ENCODE data around the gene IGSF10. TPM values are rescaled to one million over a fixed set of nuclear protein-coding genes. Genes with fewer than 3 reads are reported as not detected.

IGSF10 gene
- total and polyA plus RNA-seq, 4 experiments from 2014 or later = not detected

- H3K9me3 Mint-ChIP-seq = no peaks in the 10 kb centered on the region
- ChIA-PET POLR2A (ENCODE audit: partially characterized antibody) (no interaction called here), CTCF (ENCODE audit: partially characterized antibody) (interaction anchor here (0.7 kb wide), 1 partner anchor 894 kb away, joined by 3 read pairs; no protein-coding TSS in a partner anchor)
- Histone ChIP-seq H3K9me3 (ENCODE audit: control insufficient read depth in 1 of 2, low read length in 2 of 2) (no peaks in the 10 kb centered on the region), H3K27ac (ENCODE audit: low read depth, low read length) (no peak overlapping the region), H3K27me3 (ENCODE audit: insufficient read depth, low read length) (no peaks in the 10 kb centered on the region), H3K4me3 (ENCODE audit: low read length in 2 of 2) (no peak overlapping the region), H3K4me1 (ENCODE audit: insufficient read depth, low read length) (no peaks in the 10 kb centered on the region), H3K36me3 (ENCODE audit: insufficient read depth, low read length) (no peaks in the 10 kb centered on the region)
- no peaks in the 10 kb centered on the region for H3K36me3 Mint-ChIP-seq
- intact Hi-C loops (cut with micrococcal nuclease) = no loop called here
- DNase-seq = no peak
- peaks cover 2% of the 10 kb centered on the region in 2 donors for H3K27me3 Mint-ChIP-seq
- H3K27ac Mint-ChIP-seq = no peak overlapping the region
- no peak overlapping the region for H3K4me3 Mint-ChIP-seq
- H3K4me1 Mint-ChIP-seq = no peaks in the 10 kb centered on the region
These were observed 37.8 kb downstream of the IGSF10 start for GRCh38 chr3:151423091-151423490.

GRCh38 chr3:151421938-151422337, 38.9 kb downstream of the IGSF10 start:
- H3K4me3 ChIP-seq (ENCODE audit: low read length in 2 of 2) = no peak overlapping the region
- CTCF ChIA-PET (ENCODE audit: partially characterized antibody) = interaction anchor here (1.0 kb wide), 1 partner anchor 11 kb away, joined by 3 read pairs; no protein-coding TSS in a partner anchor

DNA sequence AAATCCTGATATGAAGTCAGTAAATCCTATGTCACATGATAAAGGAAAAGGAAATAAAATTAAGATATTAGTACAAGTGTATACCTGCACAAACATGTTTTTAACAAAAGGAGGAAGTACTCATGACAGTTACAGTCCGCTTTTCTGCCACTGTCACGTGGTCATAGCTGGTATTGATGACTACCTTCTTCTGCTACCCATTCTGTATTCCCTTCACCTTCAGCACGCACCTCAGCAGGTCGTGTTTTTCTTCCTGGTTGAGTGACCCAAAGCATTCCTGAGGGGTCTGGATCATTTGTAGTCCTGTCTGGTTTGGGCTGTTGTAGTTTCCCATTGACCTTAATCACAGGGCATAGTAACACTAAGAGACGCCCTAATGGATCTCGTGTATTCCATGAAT, 41.1 kb downstream of the IGSF10 start:
- H3K27me3 Mint-ChIP-seq = peaks cover under 1 to 5% of the 10 kb centered on the region in 2 donors
- intact Hi-C loops (cut with micrococcal nuclease) = no loop called here
- H3K27ac Mint-ChIP-seq = no peak overlapping the region
- H3K27me3 ChIP-seq (ENCODE audit: insufficient read depth, low read length) = no peaks in the 10 kb centered on the region
- no peaks in the 10 kb centered on the region for H3K36me3 ChIP-seq (ENCODE audit: insufficient read depth, low read length)
- ChIA-PET POLR2A (ENCODE audit: partially characterized antibody) (no interaction called here), CTCF (ENCODE audit: partially characterized antibody) (no interaction called here)
- no peak overlapping the region for H3K4me3 Mint-ChIP-seq
- H3K9me3 ChIP-seq (ENCODE audit: control insufficient read depth in 1 of 2, low read length in 2 of 2) = no peaks in the 10 kb centered on the region
- no peak for DNase-seq
- H3K4me1 Mint-ChIP-seq = no peaks in the 10 kb centered on the region
- H3K9me3 Mint-ChIP-seq = no peaks in the 10 kb centered on the region
- H3K4me3 ChIP-seq (ENCODE audit: low read length in 2 of 2) = no peak overlapping the region
- H3K27ac ChIP-seq (ENCODE audit: low read depth, low read length) = no peak overlapping the region
- no peaks in the 10 kb centered on the region for H3K36me3 Mint-ChIP-seq
- H3K4me1 ChIP-seq (ENCODE audit: insufficient read depth, low read length) = no peaks in the 10 kb centered on the region

More at GRCh38 chr3:151421938-151422337, 38.9 kb downstream of the IGSF10 start:
- POLR2A ChIA-PET (ENCODE audit: partially characterized antibody) = no interaction called here
- Mint-ChIP-seq H3K36me3 (no peaks in the 10 kb centered on the region), H3K4me3 (no peak overlapping the region), H3K4me1 (no peaks in the 10 kb centered on the region), H3K9me3 (no peaks in the 10 kb centered on the region), H3K27me3 (peaks cover 2% of the 10 kb centered on the region in 2 donors), H3K27ac (no peak overlapping the region)
- H3K27ac ChIP-seq (ENCODE audit: low read depth, low read length) = no peak overlapping the region
- no peak for DNase-seq
- no peaks in the 10 kb centered on the region for H3K9me3 ChIP-seq (ENCODE audit: control insufficient read depth in 1 of 2, low read length in 2 of 2)
- no peaks in the 10 kb centered on the region for H3K36me3 ChIP-seq (ENCODE audit: insufficient read depth, low read length)
- intact Hi-C loops (cut with micrococcal nuclease) = no loop called here
- no peaks in the 10 kb centered on the region for H3K4me1 ChIP-seq (ENCODE audit: insufficient read depth, low read length)
- no peaks in the 10 kb centered on the region for H3K27me3 ChIP-seq (ENCODE audit: insufficient read depth, low read length)

DNA sequence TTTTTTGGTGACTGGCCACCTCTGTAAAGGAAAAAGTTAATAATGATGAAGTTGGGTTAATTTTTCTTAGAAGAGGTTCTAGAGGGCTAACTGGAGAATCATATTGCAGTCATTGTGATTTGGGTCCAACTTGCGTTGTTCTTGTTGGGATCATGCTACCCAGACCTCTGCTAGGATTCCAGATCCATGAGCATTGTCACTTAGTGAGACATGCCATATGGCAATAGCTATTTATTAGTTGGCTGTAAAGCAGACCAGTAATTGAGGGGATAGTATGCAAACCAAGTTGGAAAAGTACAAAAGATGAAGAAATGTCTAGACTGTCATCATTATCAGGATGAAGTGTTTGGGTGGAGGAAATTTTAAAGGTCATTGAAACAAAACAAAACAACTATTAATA, 45.6 kb downstream of the IGSF10 start:
- Histone ChIP-seq H3K4me3 (ENCODE audit: low read length in 2 of 2) (no peak overlapping the region), H3K4me1 (ENCODE audit: insufficient read depth, low read length) (no peaks in the 10 kb centered on the region), H3K27me3 (ENCODE audit: insufficient read depth, low read length) (no peaks in the 10 kb centered on the region), H3K27ac (ENCODE audit: low read depth, low read length) (no peak overlapping the region), H3K36me3 (ENCODE audit: insufficient read depth, low read length) (no peaks in the 10 kb centered on the region), H3K9me3 (ENCODE audit: control insufficient read depth in 1 of 2, low read length in 2 of 2) (no peaks in the 10 kb centered on the region)
- ChIA-PET CTCF (ENCODE audit: partially characterized antibody) (no interaction called here), POLR2A (ENCODE audit: partially characterized antibody) (no interaction called here)
- Mint-ChIP-seq H3K36me3 (no peaks in the 10 kb centered on the region), H3K4me1 (no peaks in the 10 kb centered on the region), H3K4me3 (no peak overlapping the region), H3K27me3 (peaks cover 2% of the 10 kb centered on the region in 2 donors), H3K27ac (no peak overlapping the region), H3K9me3 (peaks cover 0 to 6% (median 3%) of the 10 kb centered on the region in 8 donors)
- no peak for DNase-seq
- intact Hi-C loops (cut with micrococcal nuclease) = no loop called here

GRCh38 chr3:151412989-151413388, 47.9 kb downstream of the IGSF10 start:
- intact Hi-C loops (cut with micrococcal nuclease) = no loop called here
- Histone ChIP-seq H3K36me3 (ENCODE audit: insufficient read depth, low read length) (no peaks in the 10 kb centered on the region), H3K4me3 (ENCODE audit: low read length in 2 of 2) (no peak overlapping the region), H3K4me1 (ENCODE audit: insufficient read depth, low read length) (no peaks in the 10 kb centered on the region), H3K27me3 (ENCODE audit: insufficient read depth, low read length) (no peaks in the 10 kb centered on the region), H3K27ac (ENCODE audit: low read depth, low read length) (no peak overlapping the region), H3K9me3 (ENCODE audit: control insufficient read depth in 1 of 2, low read length in 2 of 2) (no peaks in the 10 kb centered on the region)
- Mint-ChIP-seq H3K9me3 (peaks cover 0 to 6% (median 3%) of the 10 kb centered on the region in 8 donors), H3K27ac (no peak overlapping the region), H3K4me3 (no peak overlapping the region), H3K27me3 (peaks cover 2% of the 10 kb centered on the region in 2 donors), H3K4me1 (no peaks in the 10 kb centered on the region), H3K36me3 (no peaks in the 10 kb centered on the region)
- DNase-seq = no peak
- ChIA-PET CTCF (ENCODE audit: partially characterized antibody) (no interaction called here), POLR2A (ENCODE audit: partially characterized antibody) (no interaction called here)

Other genes starting within 250 kb of the IGSF10 start
- gene P2RY14, start 182.5 kb downstream of the IGSF10 start, total RNA-seq = 1 to 10 TPM in 1 of 2 experiments, under 1 TPM in 1; 0.94 to 1.3 TPM
- 1 to 10 TPM in 1 of 2 donors, under 1 TPM in 1; 0.36 to 1.2 TPM for gene P2RY14, start 182.5 kb downstream of the IGSF10 start, polyA plus RNA-seq
- gene GPR87, start 144.2 kb downstream of the IGSF10 start, total RNA-seq = not detected
- not detected for gene GPR87, start 144.2 kb downstream of the IGSF10 start, polyA plus RNA-seq
- gene P2RY13, start 131.5 kb downstream of the IGSF10 start, total RNA-seq = not detected
- gene P2RY13, start 131.5 kb downstream of the IGSF10 start, polyA plus RNA-seq = not detected
- not detected for gene P2RY12, start 76.3 kb downstream of the IGSF10 start, total RNA-seq
- gene P2RY12, start 76.3 kb downstream of the IGSF10 start, polyA plus RNA-seq = not detected

All from CD4-positive, alpha-beta memory T cell (primary cell).